Peyer's patch (tissue), 4 donors: ENCODE data around the gene NDUFAF4.

Source experiments
- POLR2A ChIP-seq, 2 donors: fragments of 450-650 bp; IDR thresholded peaks; one replicate each; pipeline ENCODE4 v1.5.1; 2017; ENCODE audit warnings: antibody characterized with exemption in 2 of 2, mild to moderate bottlenecking in 2 of 2, moderate library complexity in 2 of 2
- TF ChIP-seq, protein P1 (sequence below), 6 experiments: fragments of 450-650 bp in 4 of 6; fragments of 200-600 bp in 2 of 6; sonication (generic) in 1 of 6; IDR thresholded peaks; one replicate each; pipeline ENCODE4 v1.5.1; 2017 to 2019; ENCODE audit warnings: antibody characterized with exemption in 6 of 6, mild to moderate bottlenecking in 3 of 6, moderate library complexity in 1 of 6

DNA sequence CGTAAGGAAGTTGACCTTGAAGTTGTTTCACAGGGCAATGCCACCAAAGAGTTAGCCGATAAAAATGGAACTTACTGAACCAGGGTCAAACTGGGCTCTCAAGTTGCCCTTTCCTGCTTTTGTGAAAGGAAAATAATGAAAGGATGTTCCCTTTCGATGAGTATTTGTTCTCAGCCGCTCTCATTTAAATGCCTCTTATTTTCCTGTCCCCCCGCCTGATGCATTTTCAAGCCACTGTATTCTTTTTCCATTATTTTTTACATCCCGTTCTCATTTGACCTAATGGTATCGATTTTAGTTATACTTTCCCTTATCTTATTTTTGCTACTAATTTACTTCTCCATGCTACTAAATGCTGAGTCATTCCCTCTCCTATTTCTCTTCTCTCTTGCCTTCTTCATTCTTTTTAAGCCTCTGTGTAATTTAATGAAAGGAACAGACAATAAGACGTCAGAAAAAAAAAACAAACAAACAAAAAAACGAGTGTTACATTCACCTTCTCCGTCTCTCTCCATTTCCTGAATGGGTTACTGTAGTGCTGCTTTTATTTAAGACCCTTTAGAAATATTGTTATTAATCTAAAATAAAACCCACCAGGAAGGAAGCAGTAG is 655 bp upstream of the NDUFAF4 start:
- TF ChIP-seq, protein P1, sequence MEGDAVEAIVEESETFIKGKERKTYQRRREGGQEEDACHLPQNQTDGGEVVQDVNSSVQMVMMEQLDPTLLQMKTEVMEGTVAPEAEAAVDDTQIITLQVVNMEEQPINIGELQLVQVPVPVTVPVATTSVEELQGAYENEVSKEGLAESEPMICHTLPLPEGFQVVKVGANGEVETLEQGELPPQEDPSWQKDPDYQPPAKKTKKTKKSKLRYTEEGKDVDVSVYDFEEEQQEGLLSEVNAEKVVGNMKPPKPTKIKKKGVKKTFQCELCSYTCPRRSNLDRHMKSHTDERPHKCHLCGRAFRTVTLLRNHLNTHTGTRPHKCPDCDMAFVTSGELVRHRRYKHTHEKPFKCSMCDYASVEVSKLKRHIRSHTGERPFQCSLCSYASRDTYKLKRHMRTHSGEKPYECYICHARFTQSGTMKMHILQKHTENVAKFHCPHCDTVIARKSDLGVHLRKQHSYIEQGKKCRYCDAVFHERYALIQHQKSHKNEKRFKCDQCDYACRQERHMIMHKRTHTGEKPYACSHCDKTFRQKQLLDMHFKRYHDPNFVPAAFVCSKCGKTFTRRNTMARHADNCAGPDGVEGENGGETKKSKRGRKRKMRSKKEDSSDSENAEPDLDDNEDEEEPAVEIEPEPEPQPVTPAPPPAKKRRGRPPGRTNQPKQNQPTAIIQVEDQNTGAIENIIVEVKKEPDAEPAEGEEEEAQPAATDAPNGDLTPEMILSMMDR (IDR thresholded peaks at IDR 0.05) = no peak
- TF ChIP-seq POLR2A (IDR thresholded peaks at IDR 0.05) = no peak
